HG02571 (cell line): Measurements from ENCODE around the gene TSPAN32.

Source experiments
- ATAC-seq: cut with Tn5 transposase; IDR thresholded peaks from one replicate; pipeline ENCODE4 v1.9.1; 2021; ENCODE audit warnings: mild to moderate bottlenecking, moderate library complexity; ENCODE audit not compliant: unreplicated experiment

TSPAN32 gene

GRCh38 chr11:2314136-2314524, 12.3 kb downstream of the TSPAN32 start:
- ATAC-seq, result no peak

- ATAC-seq, result no peak
Observed at GRCh38 chr11:2314525-2315394, 12.9 kb downstream of the TSPAN32 start.

GRCh38 chr11:2315395-2316168, 13.8 kb downstream of the TSPAN32 start:
- ATAC-seq, result no peak

- no peak for ATAC-seq
Observed at GRCh38 chr11:2316169-2316962, 14.6 kb downstream of the TSPAN32 start.

- no peak for ATAC-seq
Observed at GRCh38 chr11:2316963-2317244, 15.1 kb downstream of the TSPAN32 start.

- ATAC-seq, result no peak
Observed at GRCh38 chr11:2317354-2318050, 15.7 kb downstream of the TSPAN32 start.

GRCh38 chr11:2318123-2318522, 16.3 kb downstream of the TSPAN32 start:
- no peak for ATAC-seq

GRCh38 chr11:2318707-2319106, 16.9 kb downstream of the TSPAN32 start:
- ATAC-seq, result no peak

- ATAC-seq, result no peak
Observed at GRCh38 chr11:2319791-2320472, 18.1 kb downstream of the TSPAN32 start.

GRCh38 chr11:2320568-2321310, 18.9 kb downstream of the TSPAN32 start:
- no peak for ATAC-seq

- ATAC-seq, result no peak
Observed at GRCh38 chr11:2321311-2321683, 19.5 kb downstream of the TSPAN32 start.

- no peak for ATAC-seq
Observed at GRCh38 chr11:2325123-2325522, 23.3 kb downstream of the TSPAN32 start.

- ATAC-seq, result no peak
Observed at GRCh38 chr11:2325719-2326118, 23.9 kb downstream of the TSPAN32 start.

- no peak for ATAC-seq
Observed at GRCh38 chr11:2327032-2327431, 25.2 kb downstream of the TSPAN32 start.

GRCh38 chr11:2328021-2328420, 26.2 kb downstream of the TSPAN32 start:
- ATAC-seq, result no peak

GRCh38 chr11:2328656-2329354, 27.0 kb downstream of the TSPAN32 start:
- no peak for ATAC-seq

- ATAC-seq, result no peak
Observed at GRCh38 chr11:2329551-2329950, 27.7 kb downstream of the TSPAN32 start.

- ATAC-seq, result no peak
Observed at GRCh38 chr11:2330696-2331095, 28.9 kb downstream of the TSPAN32 start.

- no peak for ATAC-seq
Observed at GRCh38 chr11:2331404-2331803, 29.6 kb downstream of the TSPAN32 start.
